HepG2 (cell line): ENCODE measurements around the gene GRIK5. TPM values are rescaled to one million over a fixed set of nuclear protein-coding genes. Genes with fewer than 3 reads are reported as not detected.
A peak's percentile ranks its signal among the peaks of the same experiment; 100 is the strongest.

ENCODE experiments used
- CSRNP1 ChIP-seq: sonication (generic); formaldehyde crosslinking; IDR thresholded peaks from 2 replicates; pipeline ENCODE4 v1.8.1; 2023; ENCODE audit warnings: mild to moderate bottlenecking, missing genetic modification reagents
- JDP2 ChIP-seq: sonication (generic); formaldehyde crosslinking; IDR thresholded peaks from 2 replicates; pipeline ENCODE4 v1.8.1; 2022; ENCODE audit warnings: missing genetic modification reagents, borderline replicate concordance
- NFIB ChIP-seq: sonication (generic); formaldehyde crosslinking; IDR thresholded peaks from 2 replicates; pipeline ENCODE4 v1.9.0; 2021; ENCODE audit warnings: missing genetic modification reagents, mild to moderate bottlenecking, borderline replicate concordance
- RNF2 ChIP-seq: fragments of 450-650 bp; conservative IDR thresholded peaks from 2 replicates; pipeline ENCODE4 v1.6.1; 2016; ENCODE audit warnings: low read depth
- SNAPC2 ChIP-seq: sonication (generic); formaldehyde crosslinking; IDR thresholded peaks from 2 replicates; pipeline ENCODE4 v1.8.1; 2022; ENCODE audit warnings: mild to moderate bottlenecking, missing genetic modification reagents
- SOX13 ChIP-seq, 3 experiments: fragments of 450-650 bp in 1 of 3; sonication (generic) in 1 of 3; formaldehyde crosslinking in 1 of 3; IDR thresholded peaks in 2 of 3; conservative IDR thresholded peaks in 1 of 3; 2 replicates each; pipeline versions ENCODE4 v1.5.0 to v1.6.1; 2016 to 2020; ENCODE audit warnings: antibody characterized with exemption in 1 of 3, mild to moderate bottlenecking in 1 of 3, missing compliant biosample characterization in 1 of 3, missing genetic modification reagents in 1 of 3, moderate library complexity in 1 of 3
- TRIM22 ChIP-seq: fragments of 450-650 bp; IDR thresholded peaks from 2 replicates; pipeline ENCODE4 v1.6.1; 2017
- ZFY ChIP-seq: sonication (generic); formaldehyde crosslinking; IDR thresholded peaks from 2 replicates; pipeline ENCODE4 v1.4.0; 2020; ENCODE audit warnings: missing genetic modification reagents
- ZHX1 ChIP-seq: sonication (generic); formaldehyde crosslinking; IDR thresholded peaks from 2 replicates; pipeline ENCODE4 v1.8.1; 2022; ENCODE audit warnings: low read depth, mild to moderate bottlenecking, missing genetic modification reagents
- ZNF432 ChIP-seq: sonication (generic); formaldehyde crosslinking; IDR thresholded peaks from 2 replicates; pipeline ENCODE4 v1.5.0; 2020; ENCODE audit warnings: missing genetic modification reagents, mild to moderate bottlenecking, borderline replicate concordance
- polyA plus RNA-seq, 8 experiments: library from polyadenylated mRNA; depleted of rRNA in 3 of 8; stranded (reverse) in 7 of 8; unstranded in 1 of 8; fragments of >200 nt; fragmentation: Illumina TruSeq in 4 of 8; extraction: Trizol in 4 of 8; gene quantifications; 2 replicates each; pipeline versions ENCODE4 v1.2.1 to v1.2.3, GENCODE V29; 2011 to 2016; ENCODE audit warnings: low read depth in 4 of 8, missing spikeins in 1 of 8, mixed read lengths in 1 of 8; ENCODE audit not compliant: insufficient read depth in 1 of 8
- total RNA-seq, 5 experiments: library from RNA; depleted of rRNA; stranded (reverse); fragments of >200 nt; fragmentation: Illumina TruSeq; extraction: Trizol; gene quantifications; 2 replicates each; pipeline ENCODE4 v1.2.3, GENCODE V29; 2016; ENCODE audit warnings: low read depth in 1 of 5

The GRIK5 gene
- total and polyA plus RNA-seq, 2 of the 13 experiments (the other 11 are each of a cell fraction or from before 2014, with no cell fraction given) = not detected

- TF ChIP-seq ZFY (CRISPR knock-in tag) (no peak), JDP2 (CRISPR knock-in tag) (no peak), CSRNP1 (peak; percentile 10; the same call in 1 of the 2 replicates), SOX13 (IDR thresholded peaks at IDR 0.05) (no peak), SOX13 (CRISPR knock-in tag; conservative IDR thresholded peaks at IDR 0.05 in 1 of 2, IDR thresholded peaks at IDR 0.05 in 1 of 2) (no peak), NFIB (CRISPR knock-in tag) (no peak), TRIM22 (no peak), RNF2 (no peak), ZHX1 (no peak), ZNF432 (CRISPR knock-in tag) (no peak), SNAPC2 (CRISPR knock-in tag) (no peak)
- TF ChIP-seq, all 625 proteins: peak for 9
Observed at GRCh38 chr19:42074513-42075363, 4.7 kb upstream of the GRIK5 start (continued).
